Smooth muscle cell (in vitro differentiated cells): Measurements from ENCODE around the gene LRP6. TPM values are rescaled to one million over a fixed set of nuclear protein-coding genes. Genes with fewer than 3 reads are reported as not detected.

ENCODE experiments used
- DNase-seq: peaks from one replicate; lab custom pipeline; 2025; ENCODE audit not compliant: unreplicated experiment; lab: John Stamatoyannopoulos, UW
- H2AFZ ChIP-seq: fragments of 200-600 bp; sonication (generic); 2 replicates; pipeline ENCODE4 v1.6.0; 2016; ENCODE audit warnings: antibody characterized with exemption, low read depth, mild to moderate bottlenecking
- H3F3A ChIP-seq: fragments of 200-600 bp; sonication (generic); 2 replicates; pipeline ENCODE4 v1.6.0; 2017; ENCODE audit warnings: antibody characterized with exemption, low read depth
- H3K27ac ChIP-seq: fragments of 200-600 bp; sonication (generic); 2 replicates; pipeline ENCODE4 v1.5.1; 2016; ENCODE audit warnings: low read depth, mild to moderate bottlenecking
- H3K27me3 ChIP-seq: fragments of 200-600 bp; sonication (generic); 2 replicates; pipeline ENCODE4 v1.6.1; 2016; ENCODE audit warnings: low read depth, mild to moderate bottlenecking
- H3K36me3 ChIP-seq: fragments of 200-600 bp; sonication (generic); 2 replicates; pipeline ENCODE4 v1.5.1; 2016; ENCODE audit warnings: low read depth
- H3K4me1 ChIP-seq: fragments of 200-600 bp; sonication (generic); 2 replicates; pipeline ENCODE4 v1.5.1; 2016; ENCODE audit warnings: low read depth
- H3K4me2 ChIP-seq: fragments of 200-600 bp; sonication (generic); 2 replicates; pipeline ENCODE4 v1.6.0; 2016; ENCODE audit warnings: mild to moderate bottlenecking
- H3K4me3 ChIP-seq: fragments of 200-600 bp; sonication (generic); 2 replicates; pipeline ENCODE4 v1.5.1; 2016; ENCODE audit warnings: mild to moderate bottlenecking
- H3K79me2 ChIP-seq: fragments of 200-600 bp; sonication (generic); 2 replicates; pipeline ENCODE4 v1.6.0; 2016; ENCODE audit warnings: low read depth, mild to moderate bottlenecking
- H3K9ac ChIP-seq: fragments of 200-600 bp; sonication (generic); 2 replicates; pipeline ENCODE4 v1.6.0; 2016; ENCODE audit warnings: low read depth
- H3K9me3 ChIP-seq: fragments of 200-600 bp; sonication (generic); replicated peaks from 2 replicates; pipeline ENCODE4 v1.5.1; 2016; ENCODE audit warnings: low read depth
- H4K20me1 ChIP-seq: fragments of 200-600 bp; sonication (generic); 2 replicates; pipeline ENCODE4 v1.6.0; 2016; ENCODE audit warnings: low read depth
- CTCF ChIP-seq: fragments of 200-600 bp; sonication (generic); IDR thresholded peaks from 2 replicates; pipeline ENCODE4 v1.5.1; 2017; ENCODE audit warnings: borderline replicate concordance, mild to moderate bottlenecking, antibody characterized with exemption; ENCODE audit not compliant: insufficient read depth, poor library complexity, severe bottlenecking
- WGBS: methylation state at CpG from one replicate; pipeline ENCODE4 v1.1.7; 2016; ENCODE audit warnings: low lambda C conversion rate; 5-methylcytosine and 5-hydroxymethylcytosine counted together
- polyA plus RNA-seq: library from polyadenylated mRNA; unstranded; fragments of >200 nt; fragmentation: Nextera tagmentation; extraction: Ambion mirVana; gene quantifications from 2 replicates; pipeline ENCODE4 v1.2.1, GENCODE V29; 2016
- total RNA-seq: library from RNA; depleted of rRNA; stranded (reverse); fragments of >200 nt; gene quantifications from 2 replicates; pipeline ENCODE4 v1.2.3, GENCODE V29; 2014

The LRP6 gene
- total and polyA plus RNA-seq, 2 experiments from 2014 or later = 10.6 to 21.1 TPM

- peaks cover 11% of the 10 kb centered on the region for H3K4me1 ChIP-seq
- H3K79me2 ChIP-seq = peaks cover 58% of the 10 kb centered on the region
- H3F3A ChIP-seq = no peaks in the 10 kb centered on the region
- no peak overlapping the region for H3K4me2 ChIP-seq
- no peak overlapping the region for H3K27ac ChIP-seq
- no peak overlapping the region for H3K9ac ChIP-seq
- peaks cover 3% of the 10 kb centered on the region for H3K36me3 ChIP-seq
- no peak for DNase-seq
- 97% methylated on average over 5 of the region's 5 CpGs for WGBS
- no peak overlapping the region for H2AFZ ChIP-seq
- H3K27me3 ChIP-seq = no peaks in the 10 kb centered on the region
- no peak overlapping the region for H3K4me3 ChIP-seq
- H4K20me1 ChIP-seq = peaks cover 100% of the 10 kb centered on the region
- no peaks in the 10 kb centered on the region for H3K9me3 ChIP-seq
- TF ChIP-seq CTCF = no peak
Measured at GRCh38 chr12:12210983-12211382, 55.9 kb downstream of the LRP6 start.

- TF ChIP-seq CTCF = no peak
- H3K79me2 ChIP-seq = peaks cover 59% of the 10 kb centered on the region
- H2AFZ ChIP-seq = no peak overlapping the region
- no peak overlapping the region for H3K4me2 ChIP-seq
- H3K27ac ChIP-seq = no peak overlapping the region
- peaks cover 11% of the 10 kb centered on the region for H3K4me1 ChIP-seq
- DNase-seq = no peak
- no peak overlapping the region for H3K9ac ChIP-seq
- H4K20me1 ChIP-seq = peaks cover 100% of the 10 kb centered on the region
- 100% methylated on average over 1 of the region's 1 CpG for WGBS
- H3K4me3 ChIP-seq = no peak overlapping the region
- no peaks in the 10 kb centered on the region for H3F3A ChIP-seq
- H3K27me3 ChIP-seq = no peaks in the 10 kb centered on the region
- H3K9me3 ChIP-seq = no peaks in the 10 kb centered on the region
- peaks cover 3% of the 10 kb centered on the region for H3K36me3 ChIP-seq
Measured at GRCh38 chr12:12210416-12210815, 56.4 kb downstream of the LRP6 start.

- 98% methylated on average over 3 of the region's 3 CpGs for WGBS
- H4K20me1 ChIP-seq = peaks cover 100% of the 10 kb centered on the region
Measured at GRCh38 chr12:12209675-12210074, 57.2 kb downstream of the LRP6 start.

More at GRCh38 chr12:12209675-12210074, 57.2 kb downstream of the LRP6 start:
- Histone ChIP-seq H3K9ac (no peak overlapping the region), H3K4me1 (peaks cover 6% of the 10 kb centered on the region), H3F3A (no peaks in the 10 kb centered on the region), H3K4me3 (no peak overlapping the region), H3K36me3 (peaks cover 3% of the 10 kb centered on the region), H3K27ac (no peak overlapping the region), H3K79me2 (peaks cover 64% of the 10 kb centered on the region), H3K27me3 (no peaks in the 10 kb centered on the region), H3K4me2 (no peak overlapping the region), H2AFZ (no peak overlapping the region), H3K9me3 (no peaks in the 10 kb centered on the region)
- no peak for TF ChIP-seq CTCF
- DNase-seq = no peak
